GM18907 (cell line): ENCODE data around the gene WDR5.

ENCODE experiments used
- ATAC-seq: cut with Tn5 transposase; IDR thresholded peaks from one replicate; pipeline ENCODE4 v1.9.1; 2021; ENCODE audit warnings: mild to moderate bottlenecking, moderate library complexity; ENCODE audit not compliant: unreplicated experiment

WDR5 gene

GRCh38 chr9:134204991-134205578 lies 69.2 kb downstream of the WDR5 start:
- ATAC-seq, result no peak

GRCh38 chr9:134205672-134206310 lies 69.9 kb downstream of the WDR5 start:
- no peak for ATAC-seq

DNA sequence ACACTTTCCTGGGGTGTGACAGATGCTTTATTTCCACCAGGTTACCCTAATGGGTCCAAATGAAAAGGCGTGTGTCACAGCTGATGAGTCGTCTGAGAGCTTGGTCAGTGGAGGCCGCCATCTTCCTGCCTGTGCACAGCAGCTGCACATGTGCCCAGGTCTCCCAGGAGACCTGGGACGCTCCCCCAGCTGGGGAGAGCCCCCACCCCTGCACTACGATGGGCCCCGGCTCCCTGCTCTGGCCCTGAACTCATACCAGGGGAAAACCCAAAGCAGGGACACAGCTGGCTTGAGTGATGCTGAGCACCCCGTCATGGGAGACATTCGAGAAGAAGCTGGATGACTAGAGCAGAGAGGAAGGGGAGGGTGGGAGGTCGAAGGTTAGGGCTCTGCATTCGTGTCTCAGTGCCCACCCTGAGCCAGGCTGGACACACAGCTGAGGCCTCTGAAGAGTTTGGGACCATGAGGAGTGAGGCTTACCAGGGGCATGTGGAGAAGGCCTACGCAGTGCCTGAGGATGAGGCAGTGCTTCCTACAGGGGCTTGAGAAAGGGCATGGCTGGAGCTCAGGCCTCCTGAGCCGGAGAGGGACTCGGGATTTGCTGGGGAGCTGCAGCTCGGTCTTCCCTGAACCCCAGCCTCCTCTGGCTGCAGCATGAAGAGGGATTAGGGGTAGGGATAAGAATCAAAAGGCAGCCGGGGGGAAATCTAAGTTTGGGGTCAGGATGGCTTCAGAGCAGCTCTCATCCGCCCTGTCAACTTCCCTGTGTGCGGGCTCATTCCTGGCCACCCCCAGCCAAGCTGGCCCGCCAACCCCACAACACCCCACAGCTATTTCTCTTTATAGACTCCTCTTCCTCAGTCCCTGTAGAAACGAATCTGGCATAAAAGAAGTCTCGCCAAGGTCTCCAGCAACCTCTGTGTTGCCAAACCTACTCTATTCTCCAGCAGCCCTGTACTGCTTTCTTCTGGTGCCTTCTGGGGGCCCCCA lies 70.7 kb downstream of the WDR5 start:
- no peak for ATAC-seq

DNA sequence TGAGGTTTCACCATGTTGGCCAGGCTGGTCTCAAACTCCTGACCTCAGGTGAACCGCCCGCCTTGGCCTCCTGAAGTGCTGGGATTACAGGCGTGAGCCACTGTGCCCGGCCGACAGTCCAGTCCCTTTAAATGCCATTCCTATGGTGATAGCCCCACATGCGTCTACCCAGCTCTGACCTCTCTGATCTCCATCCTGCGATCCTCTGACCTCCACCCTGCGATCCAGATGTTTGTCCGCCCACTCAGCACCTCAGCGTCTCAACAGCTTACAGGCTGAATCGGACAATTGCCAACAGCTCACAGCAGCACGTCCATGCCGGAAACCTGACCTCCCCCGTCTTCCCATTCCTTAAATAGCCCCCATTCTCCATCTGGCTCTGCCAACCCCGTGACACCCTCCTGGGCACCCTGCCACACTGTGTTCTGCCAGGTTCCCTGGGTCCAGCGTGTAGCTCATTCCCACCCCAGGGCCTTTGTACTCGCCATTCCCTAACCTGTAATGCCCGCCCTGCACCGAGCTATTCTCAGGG lies 72.5 kb downstream of the WDR5 start:
- ATAC-seq, result no peak

DNA sequence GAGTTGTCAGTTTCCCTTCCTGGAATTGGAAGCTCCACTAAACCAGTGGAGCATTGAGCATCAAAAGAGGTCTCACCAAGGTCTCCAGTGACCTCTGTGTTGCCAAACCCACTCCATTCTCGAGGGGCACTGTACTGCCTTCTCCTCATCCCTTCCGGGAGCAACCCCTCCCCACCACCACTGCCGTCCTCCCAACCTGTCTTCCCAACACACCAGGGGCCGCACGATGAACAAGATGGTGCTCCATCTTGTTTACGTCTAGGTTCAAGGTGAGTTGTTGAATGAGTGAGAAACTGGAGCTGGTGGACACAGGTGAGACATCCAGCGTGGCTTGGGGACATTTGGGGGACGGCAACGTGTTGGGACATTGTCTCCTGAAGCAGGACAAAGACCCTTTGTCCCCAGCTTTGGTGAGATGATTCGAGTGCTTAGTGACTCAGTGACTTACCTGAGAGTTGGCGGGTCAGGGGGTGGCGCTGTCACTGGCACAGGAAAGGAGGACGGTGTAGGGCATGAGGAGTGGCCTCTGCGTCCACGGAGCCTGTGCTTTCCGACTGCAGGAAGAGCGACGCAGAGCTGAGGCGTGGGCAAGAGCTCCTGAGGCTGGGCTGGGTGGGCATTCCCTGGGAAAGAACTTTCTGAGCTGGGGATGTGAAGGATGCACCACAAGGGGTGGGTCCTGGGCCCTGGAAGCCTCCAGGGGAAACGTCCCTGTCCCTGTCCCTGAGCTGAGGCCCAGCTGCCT lies 73.3 kb downstream of the WDR5 start:
- ATAC-seq, result no peak
